HuH-7.5 (cell line): ENCODE data around the gene C1QTNF8.

Experiments
- DNase-seq: peaks from one replicate; pipeline ENCODE4 v3.0.0; 2011; ENCODE audit warnings: low spot score

C1QTNF8 gene, protein sequence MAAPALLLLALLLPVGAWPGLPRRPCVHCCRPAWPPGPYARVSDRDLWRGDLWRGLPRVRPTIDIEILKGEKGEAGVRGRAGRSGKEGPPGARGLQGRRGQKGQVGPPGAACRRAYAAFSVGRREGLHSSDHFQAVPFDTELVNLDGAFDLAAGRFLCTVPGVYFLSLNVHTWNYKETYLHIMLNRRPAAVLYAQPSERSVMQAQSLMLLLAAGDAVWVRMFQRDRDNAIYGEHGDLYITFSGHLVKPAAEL

DNA sequence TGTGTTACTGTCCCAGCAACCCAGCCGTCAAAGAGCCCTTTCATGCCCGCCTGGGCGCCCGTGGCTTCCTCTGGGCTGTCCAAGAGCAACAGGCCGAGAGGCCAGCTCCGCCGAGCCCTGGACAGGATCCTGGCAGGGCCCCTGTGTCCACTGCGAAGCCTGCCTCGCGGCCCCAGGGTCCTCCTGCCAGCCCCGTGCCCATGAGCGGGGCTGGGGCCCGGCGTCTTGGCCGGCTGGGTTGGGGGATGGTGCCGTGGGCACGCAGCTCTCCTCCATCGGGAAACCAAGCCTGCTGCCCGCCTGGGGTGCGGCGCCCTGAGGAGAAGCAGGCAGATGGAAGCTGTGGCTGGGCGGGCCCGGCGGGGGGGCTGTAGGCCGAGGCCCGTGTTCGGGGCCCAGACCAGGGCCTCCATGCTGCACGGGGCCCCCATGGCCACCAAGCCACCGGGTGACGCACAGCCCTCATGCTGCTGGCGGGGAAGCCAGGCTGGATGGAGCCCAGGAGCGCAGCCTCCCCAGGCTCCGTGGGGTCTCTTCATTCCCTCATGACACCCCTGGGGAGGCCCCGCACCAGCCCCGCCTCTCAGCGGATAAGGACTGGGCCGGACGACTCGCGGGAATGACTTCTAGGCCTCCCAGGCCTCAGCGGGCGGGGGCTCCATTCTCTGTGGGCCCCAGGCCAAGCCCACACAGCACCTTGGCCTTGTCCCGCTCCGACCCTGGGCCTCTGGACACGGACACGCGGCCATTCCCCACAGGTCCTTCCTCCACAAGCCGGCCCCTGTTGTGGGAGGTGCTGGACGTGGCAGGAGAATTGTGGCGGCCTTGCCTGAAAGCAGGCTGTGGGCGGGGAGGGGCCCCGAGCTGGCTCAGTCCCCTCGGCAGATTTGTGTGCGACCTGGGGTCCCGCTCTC, at the start of gene C1QTNF8:
Gene C1QTNF8 (minus strand): TSS at position 76 of the 914 bp plus-strand sequence. CDS start 1,322 bp downstream, outside the sequence.
- no peak for DNase-seq

DNA sequence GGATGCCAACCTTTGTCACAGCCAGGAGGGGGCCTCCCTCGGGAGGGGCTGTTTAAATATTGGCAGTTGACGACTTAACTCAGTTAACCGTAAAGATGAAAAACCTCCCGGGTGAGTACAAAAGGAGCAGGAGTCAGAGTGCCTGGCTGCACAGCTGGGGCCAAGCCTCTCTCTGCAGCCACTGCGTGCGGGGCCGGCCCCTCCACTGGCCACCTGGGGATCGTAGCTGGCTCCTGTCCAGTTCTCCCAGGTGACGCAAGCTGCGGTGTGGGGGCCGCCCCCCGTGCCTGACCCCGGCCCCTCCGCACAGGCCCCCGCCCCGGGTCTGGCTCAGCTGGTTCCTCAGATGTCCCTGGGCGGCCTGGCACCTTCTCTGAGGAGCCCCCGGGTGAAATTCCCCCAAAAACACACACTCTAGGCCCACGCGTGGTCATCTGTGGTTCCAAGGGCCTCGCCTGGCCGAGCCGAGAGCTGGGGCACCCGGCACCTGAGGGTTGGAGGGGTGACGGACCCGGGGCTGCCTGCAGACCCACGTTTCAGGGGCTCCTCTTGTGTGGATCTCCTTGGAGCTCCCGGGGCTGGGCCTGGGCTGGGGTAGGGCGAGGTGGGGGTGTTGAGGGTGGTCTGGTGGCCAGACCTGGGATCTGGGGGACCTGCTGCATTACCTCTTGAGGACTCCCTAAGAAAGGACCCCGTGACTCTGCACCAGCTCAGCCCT, 49.5 kb upstream of the C1QTNF8 start:
- DNase-seq: no peak

DNA sequence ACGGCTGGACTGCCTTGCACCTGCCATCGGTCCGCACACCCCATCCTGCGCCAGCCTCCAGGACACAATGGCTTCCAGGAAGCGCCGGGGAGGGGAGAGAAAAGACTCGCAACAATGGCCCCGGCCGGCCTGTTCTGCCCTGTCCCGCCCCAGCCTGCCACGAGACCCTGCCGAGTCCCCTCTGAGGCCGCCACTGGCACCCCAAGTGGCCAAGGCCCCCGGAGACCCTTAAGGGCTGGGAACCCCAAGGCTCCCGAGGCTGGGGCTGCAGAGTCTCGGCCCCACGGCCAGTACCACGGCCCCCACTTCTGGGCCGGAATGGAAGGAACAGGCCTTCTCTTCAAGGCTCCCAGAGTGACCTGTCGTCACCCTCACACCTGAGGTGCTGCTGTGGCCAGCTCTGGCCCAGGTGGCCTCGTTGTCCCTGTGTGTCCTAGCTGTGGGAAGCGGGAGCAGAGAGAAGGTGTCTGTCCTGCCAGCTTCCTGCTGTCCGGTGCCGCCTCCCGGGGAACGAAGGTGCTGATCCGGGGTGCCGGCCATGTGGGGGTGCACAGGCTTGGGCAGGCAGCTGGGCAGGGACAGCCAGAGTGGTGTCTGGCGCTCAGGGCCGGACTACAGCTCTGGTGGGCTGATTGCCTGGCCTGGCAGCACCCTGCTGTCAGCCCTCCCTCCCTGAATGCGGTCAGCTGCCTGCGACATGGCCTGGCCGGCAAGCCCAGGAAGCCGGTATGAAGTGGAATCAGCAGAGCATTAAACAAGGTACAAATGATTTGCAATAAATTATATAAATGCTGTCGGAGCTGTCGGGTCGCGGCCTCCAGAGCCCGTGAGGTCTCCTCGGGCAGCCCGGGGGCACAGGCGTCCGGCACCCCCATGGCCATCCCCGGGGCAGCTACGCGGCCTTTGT, 48.7 kb upstream of the C1QTNF8 start:
- DNase-seq: no peak

DNA sequence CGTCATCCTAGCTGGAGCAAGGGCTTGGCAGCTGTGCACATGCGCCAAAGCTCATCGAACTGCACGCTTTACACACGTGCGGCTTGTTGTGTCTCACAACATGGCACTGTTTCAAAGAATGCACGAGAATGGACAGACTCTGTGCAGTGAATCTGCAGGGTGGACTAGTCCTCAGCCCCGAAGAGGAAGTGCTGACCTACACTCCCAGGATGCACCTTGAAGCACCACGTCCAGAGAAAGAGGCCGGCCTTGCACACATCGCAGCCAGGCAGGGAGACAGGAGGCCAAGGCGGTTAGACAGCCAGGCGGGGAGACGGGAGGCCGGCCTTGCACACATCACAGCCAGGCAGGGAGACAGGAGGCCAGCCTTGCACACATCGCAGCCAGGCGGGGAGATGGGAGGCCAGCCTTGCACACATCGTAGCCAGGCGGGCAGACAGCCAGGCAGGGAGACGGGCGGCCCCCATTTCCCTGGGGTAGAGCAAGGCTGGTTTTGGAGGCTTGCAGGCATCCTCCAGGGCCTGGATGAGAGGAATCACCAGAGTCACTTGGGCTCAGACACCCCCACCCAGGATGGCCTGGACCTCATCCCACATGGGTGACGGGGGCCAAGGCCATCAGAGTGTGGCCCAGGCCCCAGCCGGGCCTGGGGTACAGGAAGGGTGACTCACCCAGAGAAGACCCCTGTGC, 47.9 kb upstream of the C1QTNF8 start:
- DNase-seq: no peak

DNA sequence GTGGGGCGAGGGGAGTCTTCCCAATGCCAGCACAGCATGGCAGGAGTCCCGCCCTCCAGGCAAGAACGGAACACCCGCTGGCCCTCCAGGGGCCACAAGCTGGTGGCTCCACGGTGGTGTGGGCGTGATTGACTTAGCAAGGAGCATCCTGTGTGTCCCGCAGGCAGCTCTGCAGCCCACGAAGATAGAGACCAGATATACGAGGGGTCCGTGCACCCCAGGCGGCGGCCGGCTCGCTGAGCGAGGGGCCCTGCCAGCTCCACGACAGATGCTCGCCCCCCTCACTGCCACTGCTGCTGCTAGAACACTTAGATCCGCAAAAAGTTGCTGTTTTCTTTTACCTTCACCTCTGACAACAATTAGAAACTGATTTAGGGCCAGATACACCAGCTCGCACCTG, 46.9 kb upstream of the C1QTNF8 start:
- DNase-seq: no peak

DNA sequence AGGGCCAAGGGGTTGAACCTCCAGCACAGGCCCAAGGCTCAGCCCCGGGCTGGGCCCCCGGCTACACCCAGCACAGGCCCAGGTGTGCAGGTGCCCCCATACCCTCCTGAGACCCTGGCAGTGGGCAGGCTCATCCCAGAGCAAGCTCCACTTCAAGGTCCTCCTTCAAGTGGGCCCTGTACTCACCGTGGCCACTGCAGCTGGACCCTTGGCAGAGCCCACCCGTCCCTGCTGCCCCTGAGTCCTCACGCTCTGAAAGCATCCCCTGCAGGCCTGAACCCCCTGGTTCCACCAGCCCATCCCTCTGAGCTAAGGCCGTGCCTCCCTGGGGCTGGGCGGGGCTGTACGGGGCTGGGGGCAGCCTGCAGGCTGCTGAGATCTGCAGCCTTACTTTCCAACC, 45.7 kb upstream of the C1QTNF8 start:
- no peak for DNase-seq

DNA sequence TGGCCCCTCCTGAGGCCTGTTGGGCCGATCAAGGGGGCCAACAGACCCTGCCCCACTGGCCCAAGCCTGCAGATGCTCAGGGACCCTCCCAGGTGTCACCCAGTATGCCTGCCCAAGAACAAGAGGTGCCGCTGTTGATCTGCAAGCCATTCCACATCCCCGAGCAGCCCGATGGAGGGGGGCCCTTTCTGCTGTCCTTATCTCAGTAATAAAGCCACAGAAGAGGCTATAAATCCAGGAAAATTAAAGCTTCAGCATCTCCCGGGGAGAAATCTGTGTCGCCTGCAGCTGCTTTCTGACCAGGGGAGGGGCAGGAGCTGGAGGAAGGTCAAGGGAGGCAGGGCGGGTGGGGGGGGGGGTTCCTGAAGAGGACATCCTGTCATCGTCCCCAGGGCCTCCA, 45.1 kb upstream of the C1QTNF8 start:
- no peak for DNase-seq

DNA sequence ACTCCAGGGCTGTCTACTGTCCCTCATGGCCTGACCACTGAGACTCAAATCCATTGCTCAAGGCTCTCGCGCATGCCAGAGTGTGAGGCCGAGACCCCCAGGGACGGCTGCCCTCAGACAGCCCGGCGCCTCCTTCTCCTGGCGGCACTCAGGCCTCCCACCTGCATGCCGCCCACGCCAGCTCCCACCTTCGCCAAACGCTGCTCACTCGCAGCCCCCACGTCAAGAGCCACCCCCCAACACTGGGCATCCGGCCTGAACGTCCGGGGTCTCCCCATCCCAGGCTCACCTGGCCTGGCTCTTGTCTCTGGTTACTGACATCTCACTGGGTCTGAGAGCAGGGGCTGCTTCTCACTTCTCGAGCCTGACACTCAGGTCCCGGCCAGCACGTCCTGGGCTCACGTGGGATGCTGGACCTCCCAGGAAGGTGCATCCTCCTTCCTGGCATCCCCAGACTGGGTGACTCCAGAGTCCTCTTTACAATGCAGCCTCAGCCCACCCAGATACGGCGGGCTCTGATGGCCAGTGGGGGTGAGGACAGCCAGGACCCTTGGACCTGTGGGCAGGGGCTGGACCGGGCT, 44.6 kb upstream of the C1QTNF8 start:
- no peak for DNase-seq

DNA sequence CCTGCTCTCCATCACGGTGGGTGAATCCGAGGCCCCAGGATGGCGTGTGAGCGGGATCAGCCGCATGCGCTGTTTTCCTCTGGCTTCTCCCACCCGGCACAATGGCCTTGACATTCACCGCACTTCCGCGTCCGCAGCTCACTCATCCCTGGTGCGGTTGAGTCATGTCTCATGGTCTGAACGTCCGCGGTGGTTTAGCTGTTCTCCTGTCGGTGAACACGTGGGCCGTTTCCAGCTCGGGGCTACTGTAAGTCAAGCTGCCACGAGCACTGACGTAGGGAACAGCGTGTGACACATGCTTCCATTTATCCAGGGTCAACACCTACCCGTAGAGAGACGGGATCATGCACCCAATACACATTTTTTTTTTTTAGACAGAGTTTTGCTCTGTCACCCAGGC, 41.6 kb upstream of the C1QTNF8 start:
- no peak for DNase-seq

DNA sequence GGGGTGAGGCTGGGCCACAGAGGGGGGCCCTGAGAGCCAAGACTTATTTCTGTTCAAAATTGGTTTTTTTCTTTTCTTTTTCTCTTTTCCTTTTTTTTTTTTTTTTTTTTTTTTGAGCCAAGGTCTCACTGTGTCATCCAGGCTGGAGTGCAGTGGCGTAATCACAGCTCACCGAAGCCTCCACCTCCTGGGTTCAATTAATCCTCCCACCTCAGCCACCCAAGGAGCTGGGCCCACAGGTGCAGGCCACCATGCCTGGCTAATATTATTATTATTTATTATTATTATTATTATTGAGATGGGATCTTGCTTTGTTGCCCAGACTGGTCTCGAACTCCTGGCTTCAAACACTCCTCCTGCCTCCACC, 39.4 kb upstream of the C1QTNF8 start:
- no peak for DNase-seq

DNA sequence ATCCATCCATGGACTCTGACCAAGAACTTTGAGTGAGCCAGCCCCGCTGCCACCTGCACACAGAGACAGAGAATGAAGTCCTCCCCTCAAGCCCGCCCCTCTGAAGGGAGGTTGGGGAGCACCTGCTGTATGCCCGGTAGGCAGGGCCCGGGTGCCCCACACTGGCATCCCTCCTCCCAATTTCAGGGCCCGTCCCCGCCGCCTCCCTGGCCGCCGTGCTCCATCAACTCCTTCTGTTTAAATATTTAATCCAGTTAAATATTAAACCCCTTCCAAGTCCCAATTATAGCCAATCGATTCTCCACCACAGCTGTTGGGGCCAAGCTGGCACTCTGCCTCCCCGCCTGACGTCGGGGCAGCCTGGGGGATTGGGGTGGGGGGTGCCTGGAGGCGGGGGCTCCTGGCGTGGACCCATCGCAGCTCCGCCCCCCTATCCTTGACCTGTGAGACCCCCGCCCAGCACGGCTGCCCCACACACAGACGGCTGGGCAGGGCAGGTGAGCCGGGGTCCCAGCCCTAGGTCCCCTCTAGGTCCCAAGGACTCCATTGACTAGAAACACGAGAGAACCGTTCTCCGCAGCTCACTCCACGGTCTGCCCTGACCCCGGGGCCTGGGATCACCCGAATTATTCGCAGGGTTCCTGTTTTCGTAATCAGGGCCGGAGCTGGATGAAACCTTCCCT, 38.9 kb upstream of the C1QTNF8 start:
- DNase-seq: no peak

DNA sequence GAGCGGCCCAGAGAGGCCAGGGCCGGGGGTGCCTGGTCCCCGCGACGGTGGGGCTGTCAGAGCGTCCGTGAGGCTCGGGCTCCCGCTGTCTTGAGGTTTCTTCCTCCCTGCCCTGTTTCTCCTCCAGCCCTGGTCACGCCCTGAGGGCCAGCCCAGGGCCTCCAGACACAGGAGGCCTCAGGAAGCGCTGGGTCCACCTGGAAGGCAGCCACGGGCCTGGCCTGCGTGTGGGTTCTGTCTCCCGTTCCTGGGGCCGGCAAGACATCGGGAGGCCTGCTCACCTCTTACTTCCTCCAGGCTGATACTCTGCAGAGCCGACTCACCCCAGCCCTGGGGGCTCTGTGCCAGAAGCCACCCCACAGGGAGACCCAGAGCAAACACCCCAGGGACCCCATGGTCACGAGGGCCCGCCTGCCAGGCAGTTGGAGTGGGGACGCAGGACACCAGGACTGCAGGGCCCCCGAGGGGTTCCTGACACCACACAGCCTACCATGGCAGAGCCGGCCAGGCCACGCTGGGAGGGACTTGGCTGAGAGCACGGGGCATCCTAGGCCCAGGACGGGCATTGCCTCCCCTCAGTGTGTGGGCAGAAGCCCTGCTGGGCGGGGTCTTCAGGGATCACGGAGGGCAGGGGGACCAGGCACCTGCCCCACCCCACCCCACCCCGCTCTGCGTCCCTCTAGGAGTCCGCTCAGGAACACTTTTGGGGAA, 37.9 kb upstream of the C1QTNF8 start:
- no peak for DNase-seq

DNA sequence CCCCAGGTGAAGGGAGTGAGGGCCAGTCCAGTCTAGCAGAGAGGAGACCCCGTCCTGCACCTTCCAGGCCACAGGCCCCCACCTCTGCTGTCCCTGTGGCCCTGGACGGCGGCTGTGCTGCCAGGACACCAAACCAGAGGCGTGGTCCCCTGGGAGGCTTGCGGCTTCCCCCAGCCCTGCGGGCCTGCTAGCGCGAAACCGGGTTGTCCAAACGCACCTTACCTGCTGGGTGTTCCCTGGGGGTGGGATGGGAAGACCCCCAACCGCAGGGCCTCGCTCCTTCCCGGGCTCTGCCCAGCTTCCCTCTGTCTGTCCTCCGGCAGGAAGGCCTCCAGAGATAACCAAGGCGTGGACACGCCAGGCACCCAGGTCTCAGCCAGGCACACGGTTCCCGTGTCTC, 37.2 kb upstream of the C1QTNF8 start:
- DNase-seq: no peak

DNA sequence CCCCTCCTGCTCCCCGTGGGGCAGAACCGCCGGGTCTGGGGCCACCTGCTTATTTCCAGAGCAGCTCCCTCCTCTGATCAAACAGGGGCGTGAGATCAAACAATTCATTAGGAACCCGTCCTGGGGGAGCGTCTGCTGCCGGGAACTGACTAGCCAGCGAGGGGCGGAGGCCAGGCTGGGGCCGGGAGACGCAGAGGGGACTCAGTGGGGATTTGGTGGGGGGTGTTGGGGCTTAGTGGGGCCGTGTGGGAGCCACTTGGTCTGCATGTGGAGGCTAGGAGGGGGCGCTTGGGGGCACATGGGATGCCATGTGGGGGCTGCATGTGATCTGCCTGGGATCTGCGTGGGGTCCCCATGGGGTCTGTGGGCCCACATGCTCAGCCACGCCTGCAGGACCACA, 36.4 kb upstream of the C1QTNF8 start:
- no peak for DNase-seq

DNA sequence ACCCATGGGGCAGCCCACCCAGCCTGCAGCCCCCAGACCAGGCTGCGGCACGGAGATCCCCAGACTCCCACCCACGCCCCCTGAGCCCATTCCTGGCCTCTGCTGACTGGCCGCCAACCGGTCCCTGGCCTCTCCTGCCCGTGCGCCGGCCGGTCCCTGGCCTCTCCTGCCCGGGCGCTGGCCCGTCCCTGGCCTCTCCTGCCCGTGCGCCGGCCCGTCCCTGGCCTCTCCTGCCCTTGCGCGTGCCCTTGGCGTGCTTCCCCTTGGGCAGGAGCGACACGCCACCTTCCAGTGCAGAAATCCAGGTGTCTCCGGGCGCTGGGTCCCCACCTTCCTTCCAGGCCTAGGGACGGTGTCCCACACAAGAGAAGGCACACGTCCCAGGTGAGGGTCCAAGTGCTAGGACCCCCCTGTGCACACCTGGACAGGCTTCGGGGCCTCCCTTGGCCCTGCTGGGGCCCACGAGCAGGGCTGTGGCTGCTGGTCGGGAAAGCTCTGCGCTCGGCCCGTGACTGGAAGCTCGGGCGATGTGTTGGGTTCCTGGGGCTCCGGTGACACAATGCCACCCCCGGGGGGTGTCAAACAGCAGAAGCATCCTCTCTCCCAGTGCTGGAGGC, 35.4 kb upstream of the C1QTNF8 start:
- DNase-seq: no peak

DNA sequence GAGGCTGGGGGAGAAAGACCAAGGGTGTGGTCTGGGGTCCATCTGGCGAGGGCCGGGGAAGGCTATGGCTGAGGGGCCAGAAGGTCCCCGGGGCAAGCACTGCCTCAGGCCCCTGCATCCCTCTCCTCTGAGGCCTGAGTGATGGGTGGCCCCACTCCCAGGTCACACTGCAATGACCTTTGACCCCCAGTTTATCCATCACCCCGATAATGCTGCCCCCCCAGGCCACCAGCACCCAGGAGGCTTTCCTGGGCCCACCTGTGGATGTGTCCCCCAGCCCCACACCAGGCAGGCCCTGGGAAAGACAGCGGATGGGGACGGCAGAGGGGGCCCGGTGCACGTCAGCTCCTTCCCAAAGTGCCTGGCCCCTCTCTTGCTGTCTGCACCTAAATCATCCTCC, 34.3 kb upstream of the C1QTNF8 start:
- DNase-seq: no peak

DNA sequence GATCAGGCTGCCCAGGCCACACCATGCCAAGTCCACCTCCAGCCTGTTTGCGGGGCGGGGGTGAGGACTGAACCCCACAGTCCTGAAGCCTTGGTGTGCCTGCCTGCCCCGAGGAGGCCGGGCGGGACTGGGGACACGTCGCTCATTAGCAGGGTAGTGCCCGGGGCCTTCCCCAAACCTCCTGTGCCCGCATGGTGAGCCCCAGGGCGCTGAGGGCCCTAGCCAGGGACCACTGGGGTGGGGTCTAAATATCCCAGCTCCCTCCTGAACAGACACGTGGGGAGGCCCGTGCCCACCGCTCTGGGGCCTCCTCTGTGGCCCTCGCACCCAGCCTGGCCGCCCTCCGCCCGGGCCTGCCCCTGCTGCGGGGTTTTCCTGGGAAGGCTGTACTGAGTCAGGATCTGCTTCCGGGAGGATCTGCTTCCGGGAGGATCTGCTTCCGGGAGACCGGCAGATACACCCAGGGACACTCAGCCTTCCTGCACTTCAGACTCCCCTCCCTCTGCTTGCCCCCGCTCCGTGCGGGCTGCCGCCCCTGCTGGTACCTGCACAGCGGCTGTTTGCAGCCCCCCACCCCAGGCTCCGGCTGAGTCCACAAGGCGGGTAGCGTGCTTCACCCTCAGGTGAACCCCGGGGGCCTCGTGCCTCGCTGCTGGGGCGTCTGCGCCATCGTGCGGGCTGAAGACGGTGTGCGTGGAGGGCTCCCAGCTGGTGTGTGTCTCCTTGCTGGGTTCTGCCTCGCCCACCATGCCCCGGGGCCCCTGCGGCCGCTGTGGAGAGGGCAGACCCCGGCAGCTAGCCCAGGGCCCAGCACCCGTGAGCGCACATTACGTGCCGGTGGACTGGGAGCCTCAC, 33.3 kb upstream of the C1QTNF8 start:
- no peak for DNase-seq
